Measurements from ENCODE around the gene FCN3.

DNA sequence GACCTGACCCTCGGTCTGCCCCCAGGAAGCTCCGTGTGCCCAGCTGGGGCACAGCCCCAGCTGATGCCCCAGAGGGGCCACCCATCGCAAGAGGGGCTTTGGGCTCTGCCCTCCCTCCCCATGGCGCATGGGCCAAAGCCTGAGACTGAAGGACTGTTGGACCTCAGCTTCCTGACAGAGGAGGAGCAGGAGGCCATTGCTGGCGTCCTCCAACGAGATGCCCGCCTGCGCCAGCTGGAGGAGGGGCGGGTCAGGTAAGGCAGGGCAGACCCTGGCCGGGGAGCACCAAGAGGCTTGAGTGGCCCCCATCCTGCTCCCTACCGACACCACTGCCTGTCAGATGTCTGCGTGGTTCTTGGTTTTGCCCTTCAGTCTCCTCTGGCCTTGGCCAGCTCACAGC lies 29.4 kb downstream of the FCN3 start:
- no peak for TF ChIP-seq POLR2AphosphoS5 (IDR thresholded peaks at IDR 0.05; ENCODE audit: control insufficient read depth, insufficient read depth, low read depth, low read length)
- TF ChIP-seq, protein P1, sequence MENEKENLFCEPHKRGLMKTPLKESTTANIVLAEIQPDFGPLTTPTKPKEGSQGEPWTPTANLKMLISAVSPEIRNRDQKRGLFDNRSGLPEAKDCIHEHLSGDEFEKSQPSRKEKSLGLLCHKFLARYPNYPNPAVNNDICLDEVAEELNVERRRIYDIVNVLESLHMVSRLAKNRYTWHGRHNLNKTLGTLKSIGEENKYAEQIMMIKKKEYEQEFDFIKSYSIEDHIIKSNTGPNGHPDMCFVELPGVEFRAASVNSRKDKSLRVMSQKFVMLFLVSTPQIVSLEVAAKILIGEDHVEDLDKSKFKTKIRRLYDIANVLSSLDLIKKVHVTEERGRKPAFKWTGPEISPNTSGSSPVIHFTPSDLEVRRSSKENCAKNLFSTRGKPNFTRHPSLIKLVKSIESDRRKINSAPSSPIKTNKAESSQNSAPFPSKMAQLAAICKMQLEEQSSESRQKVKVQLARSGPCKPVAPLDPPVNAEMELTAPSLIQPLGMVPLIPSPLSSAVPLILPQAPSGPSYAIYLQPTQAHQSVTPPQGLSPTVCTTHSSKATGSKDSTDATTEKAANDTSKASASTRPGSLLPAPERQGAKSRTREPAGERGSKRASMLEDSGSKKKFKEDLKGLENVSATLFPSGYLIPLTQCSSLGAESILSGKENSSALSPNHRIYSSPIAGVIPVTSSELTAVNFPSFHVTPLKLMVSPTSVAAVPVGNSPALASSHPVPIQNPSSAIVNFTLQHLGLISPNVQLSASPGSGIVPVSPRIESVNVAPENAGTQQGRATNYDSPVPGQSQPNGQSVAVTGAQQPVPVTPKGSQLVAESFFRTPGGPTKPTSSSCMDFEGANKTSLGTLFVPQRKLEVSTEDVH (IDR thresholded peaks at IDR 0.05; ENCODE audit: low read depth, partially characterized antibody), result no peak
- no peak for TF ChIP-seq MAFF (IDR thresholded peaks at IDR 0.05; ENCODE audit: low read length)
- TF ChIP-seq ARNT (IDR thresholded peaks at IDR 0.05), result no peak
- TF ChIP-seq, protein P2, sequence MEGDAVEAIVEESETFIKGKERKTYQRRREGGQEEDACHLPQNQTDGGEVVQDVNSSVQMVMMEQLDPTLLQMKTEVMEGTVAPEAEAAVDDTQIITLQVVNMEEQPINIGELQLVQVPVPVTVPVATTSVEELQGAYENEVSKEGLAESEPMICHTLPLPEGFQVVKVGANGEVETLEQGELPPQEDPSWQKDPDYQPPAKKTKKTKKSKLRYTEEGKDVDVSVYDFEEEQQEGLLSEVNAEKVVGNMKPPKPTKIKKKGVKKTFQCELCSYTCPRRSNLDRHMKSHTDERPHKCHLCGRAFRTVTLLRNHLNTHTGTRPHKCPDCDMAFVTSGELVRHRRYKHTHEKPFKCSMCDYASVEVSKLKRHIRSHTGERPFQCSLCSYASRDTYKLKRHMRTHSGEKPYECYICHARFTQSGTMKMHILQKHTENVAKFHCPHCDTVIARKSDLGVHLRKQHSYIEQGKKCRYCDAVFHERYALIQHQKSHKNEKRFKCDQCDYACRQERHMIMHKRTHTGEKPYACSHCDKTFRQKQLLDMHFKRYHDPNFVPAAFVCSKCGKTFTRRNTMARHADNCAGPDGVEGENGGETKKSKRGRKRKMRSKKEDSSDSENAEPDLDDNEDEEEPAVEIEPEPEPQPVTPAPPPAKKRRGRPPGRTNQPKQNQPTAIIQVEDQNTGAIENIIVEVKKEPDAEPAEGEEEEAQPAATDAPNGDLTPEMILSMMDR (IDR thresholded peaks at IDR 0.05 in 2 of 3, conservative IDR thresholded peaks at IDR 0.05 in 1 of 3; ENCODE audit: insufficient read depth in 2 of 3, low read depth in 1 of 3, low read length in 3 of 3), result no peak
- TF ChIP-seq ZBTB8A (IDR thresholded peaks at IDR 0.05; ENCODE audit: partially characterized antibody), result no peak
- TF ChIP-seq L3MBTL2 (IDR thresholded peaks at IDR 0.05), result no peak
